WERI-Rb-1 (cell line): ENCODE results near the gene PFKP.

Experiments used
- DNase-seq: peaks from one replicate; pipeline ENCODE4 v3.0.0-alpha.2; 2020
- H3K27ac ChIP-seq: fragments of 250-450 bp; sonication (Bioruptor Pico); 2 replicates; pipeline ENCODE4 v1.5.1; 2020; ENCODE audit warnings: mild to moderate bottlenecking, moderate library complexity
- H3K27me3 ChIP-seq: fragments of 250-450 bp; sonication (Bioruptor Pico); 2 replicates; pipeline ENCODE4 v1.5.1; 2021; ENCODE audit warnings: mild to moderate bottlenecking, low read depth, moderate library complexity; ENCODE audit not compliant: insufficient read depth, severe bottlenecking
- H3K36me3 ChIP-seq: fragments of 250-450 bp; sonication (Bioruptor Pico); 2 replicates; pipeline ENCODE4 v1.5.1; 2020; ENCODE audit warnings: mild to moderate bottlenecking, moderate library complexity
- H3K4me3 ChIP-seq: 2 replicates; pipeline ENCODE4 v1.5.1; 2011; ENCODE audit warnings: low read depth, mild to moderate bottlenecking, control low read depth, low read length
- H3K9me3 ChIP-seq: fragments of 250-450 bp; sonication (Bioruptor Pico); 2 replicates; pipeline ENCODE4 v1.5.1; 2021; ENCODE audit warnings: mild to moderate bottlenecking, moderate library complexity; ENCODE audit not compliant: severe bottlenecking
- CTCF ChIP-seq: IDR thresholded peaks from 2 replicates; pipeline ENCODE4 v1.5.1; 2011; ENCODE audit warnings: low read depth, mild to moderate bottlenecking, control low read depth, inconsistent platforms, low read length

Gene PFKP

GRCh38 chr10:3179174-3179573 is 111.8 kb downstream of the PFKP start:
- Histone ChIP-seq H3K4me3 (no peak overlapping the region), H3K36me3 (no peaks in the 10 kb centered on the region), H3K9me3 (no peaks in the 10 kb centered on the region), H3K27me3 (no peaks in the 10 kb centered on the region), H3K27ac (no peak overlapping the region)
- no peak for TF ChIP-seq CTCF
- no peak for DNase-seq

- no peak for DNase-seq
Measured at GRCh38 chr10:3180355-3181025, 113.1 kb downstream of the PFKP start.

DNA sequence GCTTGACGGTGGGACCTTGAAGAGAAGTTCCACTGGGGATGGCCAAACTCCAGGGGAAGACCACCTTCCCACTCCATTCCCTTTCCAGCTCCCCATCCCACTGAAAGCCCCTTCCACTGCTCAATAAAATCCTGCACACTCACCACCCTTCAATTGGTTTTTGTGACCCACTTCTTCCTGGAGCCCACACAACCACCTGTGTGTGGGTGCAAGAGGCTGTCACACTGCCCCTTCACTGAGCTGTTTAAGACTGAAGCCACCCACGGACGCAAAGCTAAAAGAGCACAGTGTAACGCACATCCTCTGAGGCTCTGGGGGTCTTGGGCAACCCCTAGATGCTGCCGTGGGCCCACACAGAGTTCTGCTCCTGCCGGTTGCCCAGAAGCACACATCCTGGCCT is 118.0 kb downstream of the PFKP start:
- Histone ChIP-seq H3K27ac (no peak overlapping the region), H3K9me3 (no peaks in the 10 kb centered on the region), H3K27me3 (no peaks in the 10 kb centered on the region), H3K36me3 (no peaks in the 10 kb centered on the region), H3K4me3 (no peak overlapping the region)
- no peak for DNase-seq
- TF ChIP-seq CTCF: no peak

More at GRCh38 chr10:3180355-3181025, 113.1 kb downstream of the PFKP start:
- TF ChIP-seq CTCF: no peak
- Histone ChIP-seq H3K27me3 (no peaks in the 10 kb centered on the region), H3K9me3 (no peaks in the 10 kb centered on the region), H3K4me3 (no peak overlapping the region), H3K27ac (no peak overlapping the region), H3K36me3 (no peaks in the 10 kb centered on the region)

GRCh38 chr10:3186368-3186767 is 119.0 kb downstream of the PFKP start:
- DNase-seq: no peak
- Histone ChIP-seq H3K36me3 (no peaks in the 10 kb centered on the region), H3K27ac (no peak overlapping the region), H3K4me3 (no peak overlapping the region), H3K27me3 (no peaks in the 10 kb centered on the region), H3K9me3 (no peaks in the 10 kb centered on the region)
- no peak for TF ChIP-seq CTCF
